GM23248 (cell line): Measurements from ENCODE around the gene BNIPL. TPM values are rescaled to one million over a fixed set of nuclear protein-coding genes. Genes with fewer than 3 reads are reported as not detected.
A peak's percentile ranks its signal among the peaks of the same experiment; 100 is the strongest.

Experiments used
- DNase-seq: peaks from one replicate; pipeline ENCODE4 v3.0.0-alpha.2; 2015
- H2AFZ ChIP-seq: fragments of 200-600 bp; sonication (generic); 2 replicates; pipeline ENCODE4 v1.6.1; 2016; ENCODE audit warnings: antibody characterized with exemption
- H3F3A ChIP-seq: fragments of 200-600 bp; sonication (generic); 2 replicates; pipeline ENCODE4 v1.6.1; 2016; ENCODE audit warnings: mild to moderate bottlenecking, antibody characterized with exemption, mixed run types; ENCODE audit not compliant: insufficient read depth
- H3K27ac ChIP-seq: fragments of 200-600 bp; sonication (generic); 2 replicates; pipeline ENCODE4 v1.5.1; 2016; ENCODE audit warnings: mild to moderate bottlenecking
- H3K27me3 ChIP-seq: fragments of 200-600 bp; sonication (generic); replicated peaks from 2 replicates; pipeline ENCODE4 v1.6.1; 2016; ENCODE audit warnings: mild to moderate bottlenecking; ENCODE audit not compliant: insufficient read depth
- H3K36me3 ChIP-seq: fragments of 200-600 bp; sonication (generic); 2 replicates; pipeline ENCODE4 v1.6.1; 2016; ENCODE audit warnings: low read depth, mild to moderate bottlenecking
- H3K4me1 ChIP-seq: fragments of 200-600 bp; sonication (generic); 2 replicates; pipeline ENCODE4 v1.6.1; 2016; ENCODE audit warnings: mild to moderate bottlenecking; ENCODE audit not compliant: insufficient read depth
- H3K4me2 ChIP-seq: fragments of 200-600 bp; sonication (generic); one replicate; pipeline ENCODE4 v1.6.1; 2016; ENCODE audit warnings: mild to moderate bottlenecking; ENCODE audit not compliant: unreplicated experiment
- H3K4me3 ChIP-seq: fragments of 200-600 bp; sonication (generic); 2 replicates; pipeline ENCODE4 v1.5.1; 2016; ENCODE audit warnings: mild to moderate bottlenecking
- H3K79me2 ChIP-seq: fragments of 200-600 bp; sonication (generic); 2 replicates; pipeline ENCODE4 v1.6.1; 2016; ENCODE audit warnings: mild to moderate bottlenecking; ENCODE audit not compliant: insufficient read depth
- H3K9ac ChIP-seq: fragments of 200-600 bp; sonication (generic); 2 replicates; pipeline ENCODE4 v1.6.1; 2016; ENCODE audit warnings: mild to moderate bottlenecking
- H3K9me2 ChIP-seq: fragments of 200-600 bp; sonication (generic); 2 replicates; pipeline ENCODE4 v1.6.1; 2016; ENCODE audit warnings: mixed run types, mild to moderate bottlenecking, moderate library complexity; ENCODE audit not compliant: insufficient read depth
- H3K9me3 ChIP-seq: fragments of 200-600 bp; sonication (generic); one replicate; pipeline ENCODE4 v1.6.1; 2017; ENCODE audit warnings: low read depth
- H4K20me1 ChIP-seq: fragments of 200-600 bp; sonication (generic); 2 replicates; pipeline ENCODE4 v1.6.0; 2016; ENCODE audit not compliant: insufficient read depth
- EZH2 ChIP-seq: fragments of 200-600 bp; sonication (generic); IDR thresholded peaks from 2 replicates; pipeline ENCODE4 v1.6.1; 2018; ENCODE audit warnings: antibody characterized with exemption, mild to moderate bottlenecking; ENCODE audit not compliant: insufficient read depth, poor library complexity, severe bottlenecking
- EZH2phosphoT487 ChIP-seq: fragments of 200-600 bp; sonication (generic); IDR thresholded peaks from 2 replicates; pipeline ENCODE4 v1.6.1; 2018; ENCODE audit warnings: antibody characterized with exemption, moderate library complexity, mild to moderate bottlenecking, low read depth; ENCODE audit not compliant: insufficient read depth
- WGBS, 2 experiments: methylation state at CpG; one replicate each; pipeline ENCODE4 v1.1.6; 2015 to 2017; ENCODE audit warnings: low lambda C conversion rate in 2 of 2, low coverage in 1 of 2; ENCODE audit errors: missing lambda C conversion rate in 2 of 2; 5-methylcytosine and 5-hydroxymethylcytosine counted together
- in situ Hi-C: fragments of 300-500 bp; cut with MboI; formaldehyde crosslinking; loops from 2 replicates; pipeline ENCODE4 v1.15.0; 2020
- polyA plus RNA-seq: library from polyadenylated mRNA; unstranded; fragments of >200 nt; fragmentation: Nextera tagmentation; extraction: Ambion mirVana; gene quantifications from 2 replicates; pipeline ENCODE4 v1.2.1, GENCODE V29; 2016
- total RNA-seq: library from RNA; depleted of rRNA; stranded (reverse); fragments of >200 nt; shearing (Covaris generic); gene quantifications from 2 replicates; pipeline ENCODE4 v1.2.3, GENCODE V29; 2014

The BNIPL gene
- total and polyA plus RNA-seq, 2 experiments from 2014 or later, result 0.09 TPM; not detected in 1

DNA sequence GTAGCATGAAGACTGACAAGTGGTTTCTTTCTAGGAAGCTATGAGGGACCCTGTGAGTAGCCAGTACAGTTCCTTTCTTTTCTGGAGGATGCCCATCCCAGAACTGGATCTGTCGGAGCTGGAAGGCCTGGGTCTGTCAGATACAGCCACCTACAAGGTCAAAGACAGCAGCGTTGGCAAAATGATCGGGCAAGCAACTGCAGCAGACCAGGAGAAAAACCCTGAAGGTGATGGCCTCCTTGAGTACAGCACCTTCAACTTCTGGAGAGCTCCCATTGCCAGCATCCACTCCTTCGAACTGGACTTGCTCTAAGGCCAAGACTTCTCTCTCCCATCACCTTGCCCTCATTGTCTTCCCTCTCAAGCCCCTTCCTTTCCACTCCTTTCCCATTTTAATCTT, 30.8 kb downstream of the BNIPL start:
- in situ Hi-C loops, result no loop called here
- peaks cover 65% of the 10 kb centered on the region for H3K79me2 ChIP-seq
- no peaks in the 10 kb centered on the region for H4K20me1 ChIP-seq
- H3K9ac ChIP-seq, result no peak overlapping the region
- 93 to 98% methylated on average over 4 of the region's 4 CpGs for WGBS, 2 experiments
- H3K4me1 ChIP-seq, result peaks cover 16% of the 10 kb centered on the region
- H3K4me3 ChIP-seq, result no peak overlapping the region
- H3K9me2 ChIP-seq, result no peaks in the 10 kb centered on the region
- no peak overlapping the region for H2AFZ ChIP-seq
- H3K36me3 ChIP-seq, result no peaks in the 10 kb centered on the region
- peaks cover 21% of the 10 kb centered on the region; the same call in 1 of the 2 replicates for H3F3A ChIP-seq
- no peak for DNase-seq
- H3K9me3 ChIP-seq, result no peaks in the 10 kb centered on the region
- no peaks in the 10 kb centered on the region for H3K27me3 ChIP-seq
- H3K4me2 ChIP-seq, result no peak overlapping the region
- H3K27ac ChIP-seq, result no peak overlapping the region
- TF ChIP-seq EZH2phosphoT487, result no peak
- no peak for TF ChIP-seq EZH2

DNA sequence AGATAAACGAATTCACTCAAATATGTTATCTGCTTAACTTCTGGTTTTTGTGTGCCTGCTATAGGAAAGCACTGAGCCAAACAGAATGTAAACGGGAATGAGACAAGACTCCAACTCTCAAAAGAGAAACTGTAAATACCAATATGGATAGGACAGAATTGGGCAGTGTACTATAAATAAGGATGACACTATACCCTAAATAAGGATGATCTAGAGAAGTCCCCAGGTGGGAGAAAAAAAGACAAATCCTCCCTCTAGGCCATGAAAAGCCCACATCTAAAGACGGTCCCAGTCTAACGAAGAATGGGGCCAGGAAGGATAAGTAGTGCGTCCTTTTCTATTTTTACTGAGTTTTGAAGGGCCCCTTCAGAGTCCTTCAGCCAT, 32.7 kb downstream of the BNIPL start:
- no peak overlapping the region for H3K4me3 ChIP-seq
- H3K9me2 ChIP-seq, result no peaks in the 10 kb centered on the region
- in situ Hi-C loops, result no loop called here
- H3K36me3 ChIP-seq, result no peaks in the 10 kb centered on the region
- no peak for DNase-seq
- H3K4me1 ChIP-seq, result peaks cover 3% of the 10 kb centered on the region; the same call in 1 of the 2 replicates
- H3K27ac ChIP-seq, result no peak overlapping the region; the same call in 1 of the 2 replicates
- no peaks in the 10 kb centered on the region for H4K20me1 ChIP-seq
- no peak overlapping the region for H3K9ac ChIP-seq
- no peaks in the 10 kb centered on the region for H3K9me3 ChIP-seq
- WGBS, 2 experiments, result 96 to 97% methylated on average over 5 of the region's 5 CpGs
- H3F3A ChIP-seq, result peaks cover 15% of the 10 kb centered on the region; the same call in 1 of the 2 replicates
- H3K4me2 ChIP-seq, result no peak overlapping the region
- H3K27me3 ChIP-seq, result no peaks in the 10 kb centered on the region
- H2AFZ ChIP-seq, result no peak overlapping the region
- H3K79me2 ChIP-seq, result peaks cover 69% of the 10 kb centered on the region
- TF ChIP-seq EZH2phosphoT487 (no peak), EZH2 (no peak)

DNA sequence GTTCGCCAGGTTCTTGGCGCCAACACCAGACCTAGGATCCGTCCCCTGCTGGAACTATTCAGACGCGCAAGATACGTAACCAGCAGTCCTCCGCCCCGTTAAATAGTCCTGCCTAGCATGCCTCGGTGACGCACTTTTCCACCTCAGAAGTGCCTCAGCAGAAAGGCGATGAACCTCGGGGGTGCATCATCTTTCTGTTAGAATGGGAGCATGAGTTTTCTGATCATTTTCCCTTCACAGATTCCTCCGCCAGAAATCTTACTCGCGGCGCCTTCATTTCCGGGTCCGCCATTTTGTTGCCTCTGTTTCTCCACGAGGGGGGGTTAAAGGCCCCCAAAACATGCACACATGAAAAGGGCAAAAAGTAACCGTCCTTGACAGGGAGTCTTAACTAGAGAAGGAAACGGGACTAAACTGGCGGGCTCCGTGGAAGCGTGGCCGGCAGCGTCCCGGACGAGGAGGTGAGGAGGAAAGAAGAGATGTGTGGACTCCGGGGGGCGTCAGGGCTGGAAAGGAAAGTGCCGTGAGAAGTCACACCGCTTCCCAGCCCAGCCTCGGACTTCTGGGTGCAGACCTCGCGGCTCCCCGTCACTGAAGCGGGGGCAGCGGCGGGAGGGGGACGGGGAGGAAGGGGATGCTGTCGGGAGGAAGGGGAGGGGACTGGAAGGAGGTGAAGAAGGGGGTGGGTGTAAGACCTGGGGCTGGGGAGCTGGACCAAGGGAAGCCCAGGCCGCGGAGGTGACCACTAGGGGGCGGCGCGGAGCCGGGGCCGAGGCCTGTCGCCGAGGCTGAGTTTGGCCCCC, 34.3 kb downstream of the BNIPL start, which contains the start of gene GABPB2:
GABPB2 (plus strand) TSS at position 288 of the 803 bp plus-strand sequence. CDS start 17,429 bp downstream, outside the sequence.
- no peaks in the 10 kb centered on the region for H3K27me3 ChIP-seq
- no peaks in the 10 kb centered on the region for H3K9me2 ChIP-seq
- in situ Hi-C loops, result no loop called here

DNA sequence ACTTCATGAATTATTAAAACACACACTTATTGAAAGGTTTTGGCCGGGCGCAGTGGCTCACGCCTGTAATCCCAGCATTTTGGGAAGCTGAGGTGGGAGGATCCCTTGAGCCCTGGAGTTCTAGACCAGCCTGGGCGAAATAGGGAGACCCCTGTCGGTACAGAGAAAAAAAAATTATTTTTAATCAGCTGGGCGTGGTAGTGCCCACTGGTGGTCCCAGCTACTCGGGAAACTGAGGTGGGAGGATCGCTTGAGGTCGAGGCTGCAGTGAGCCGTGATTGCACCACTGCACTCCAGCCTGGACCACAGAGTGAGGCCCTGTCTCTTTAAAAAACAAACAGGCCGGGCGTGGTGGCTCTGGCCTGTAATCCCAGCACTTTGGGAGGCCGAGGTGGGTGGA, 35.8 kb downstream of the BNIPL start:
- WGBS, 2 experiments, result 85 to 90% methylated on average over 13 of the region's 13 CpGs

More for the DNA sequence above, 34.3 kb downstream of the BNIPL start, which contains the start of gene GABPB2:
- peak within 1 kb of the TSS; percentile 89 for H2AFZ ChIP-seq
- TF ChIP-seq EZH2 (no peak), EZH2phosphoT487 (no peak)
- H3K9ac ChIP-seq, result peak within 1 kb of the TSS; percentile 98
- H3K4me2 ChIP-seq, result peak within 1 kb of the TSS; percentile 93
- H3K79me2 ChIP-seq, result peaks cover 54% of the 10 kb centered on the region
- H3K9me3 ChIP-seq, result no peaks in the 10 kb centered on the region
- H3K36me3 ChIP-seq, result no peaks in the 10 kb centered on the region
- peaks cover 3% of the 10 kb centered on the region; the same call in 1 of the 2 replicates for H3K4me1 ChIP-seq
- no peaks in the 10 kb centered on the region for H4K20me1 ChIP-seq
- H3K4me3 ChIP-seq, result peak within 1 kb of the TSS; percentile 96
- peaks cover 13% of the 10 kb centered on the region; the same call in 1 of the 2 replicates for H3F3A ChIP-seq
- DNase-seq, result peak; percentile 98
- peak within 1 kb of the TSS; percentile 99 for H3K27ac ChIP-seq
- 0 to 1% methylated on average over 33 to 50 of the region's 50 CpGs for WGBS, 2 experiments

More for the DNA sequence above, 35.8 kb downstream of the BNIPL start:
- in situ Hi-C loops, result no loop called here
- no peak for DNase-seq
- no peak overlapping the region for H3K9ac ChIP-seq
- H3K4me2 ChIP-seq, result no peak overlapping the region
- H4K20me1 ChIP-seq, result no peaks in the 10 kb centered on the region
- H3K27ac ChIP-seq, result no peak overlapping the region
- H3F3A ChIP-seq, result peaks cover 13% of the 10 kb centered on the region; the same call in 1 of the 2 replicates
- H3K9me2 ChIP-seq, result no peaks in the 10 kb centered on the region
- peak overlapping the region; percentile 89; the same call in 1 of the 2 replicates for H2AFZ ChIP-seq
- TF ChIP-seq EZH2phosphoT487 (no peak), EZH2 (no peak)
- no peaks in the 10 kb centered on the region for H3K36me3 ChIP-seq
- no peak overlapping the region for H3K4me3 ChIP-seq
- H3K4me1 ChIP-seq, result peaks cover 3% of the 10 kb centered on the region; the same call in 1 of the 2 replicates
- H3K27me3 ChIP-seq, result no peaks in the 10 kb centered on the region
- no peaks in the 10 kb centered on the region for H3K9me3 ChIP-seq
- H3K79me2 ChIP-seq, result peaks cover 42% of the 10 kb centered on the region
